Neuronal stem cell (in vitro differentiated cells): ENCODE results near the gene DCLRE1B.

Experiments
- DNase-seq: peaks from one replicate; pipeline ENCODE4 v3.0.0-alpha.2; 2013; ENCODE audit warnings: low spot score
- H2AFZ ChIP-seq: one replicate; pipeline ENCODE4 v1.6.1; 2013; ENCODE audit warnings: mild to moderate bottlenecking, low read length, inconsistent platforms
- H2AK5ac ChIP-seq: 2 replicates; pipeline ENCODE4 v1.6.1; 2013; ENCODE audit warnings: low read depth, mild to moderate bottlenecking, inconsistent platforms, low read length, moderate library complexity, mixed read lengths
- H2BK120ac ChIP-seq: 2 replicates; pipeline ENCODE4 v1.6.1; 2013; ENCODE audit warnings: low read depth, mild to moderate bottlenecking, inconsistent platforms, low read length, moderate library complexity, mixed read lengths
- H2BK12ac ChIP-seq: one replicate; pipeline ENCODE4 v1.6.1; 2013; ENCODE audit warnings: low read length, inconsistent platforms
- H2BK15ac ChIP-seq: 2 replicates; pipeline ENCODE4 v1.6.1; 2013; ENCODE audit warnings: mild to moderate bottlenecking, low read length, inconsistent platforms, mixed read lengths
- H2BK5ac ChIP-seq: one replicate; pipeline ENCODE4 v1.6.1; 2013; ENCODE audit warnings: inconsistent platforms, mild to moderate bottlenecking, low read length, moderate library complexity
- H3K14ac ChIP-seq: one replicate; pipeline ENCODE4 v1.6.1; 2013; ENCODE audit warnings: low read length, inconsistent platforms
- H3K18ac ChIP-seq: 2 replicates; pipeline ENCODE4 v1.6.1; 2013; ENCODE audit warnings: low read length, inconsistent platforms
- H3K23ac ChIP-seq: 2 replicates; pipeline ENCODE4 v1.6.1; 2013; ENCODE audit warnings: low read depth, mild to moderate bottlenecking, mixed read lengths, low read length, inconsistent platforms; ENCODE audit not compliant: poor library complexity
- H3K27ac ChIP-seq: replicated peaks from 3 replicates; pipeline ENCODE4 v1.5.1; 2013; ENCODE audit warnings: low read length, inconsistent platforms
- H3K27me3 ChIP-seq, 3 experiments: 2 replicates each; pipeline ENCODE4 v1.6.1; 2013; ENCODE audit warnings: low read length in 3 of 3, mild to moderate bottlenecking in 2 of 3, inconsistent platforms in 1 of 3, low read depth in 1 of 3, mixed read lengths in 1 of 3, moderate library complexity in 1 of 3; ENCODE audit not compliant: control insufficient read depth in 3 of 3, insufficient read depth in 3 of 3
- H3K36me3 ChIP-seq, 2 donors: replicated peaks in 1 of 2; 2 replicates each; pipeline ENCODE4 v1.6.1; 2013; ENCODE audit warnings: low read length in 2 of 2; ENCODE audit not compliant: control insufficient read depth in 2 of 2, insufficient read depth in 2 of 2
- H3K4ac ChIP-seq: 2 replicates; pipeline ENCODE4 v1.6.1; 2013; ENCODE audit warnings: inconsistent platforms, mild to moderate bottlenecking, low read length, moderate library complexity
- H3K4me1 ChIP-seq, 2 donors: 1 replicate in 1 of 2; 2 replicates in 1 of 2; pipeline ENCODE4 v1.6.1; 2013; ENCODE audit warnings: low read length in 2 of 2, low read depth in 1 of 2; ENCODE audit not compliant: control insufficient read depth in 2 of 2, insufficient read depth in 1 of 2
- H3K4me2 ChIP-seq: one replicate; pipeline ENCODE4 v1.6.1; 2013; ENCODE audit warnings: mild to moderate bottlenecking, low read length, inconsistent platforms; ENCODE audit not compliant: insufficient read depth, poor library complexity, severe bottlenecking
- H3K4me3 ChIP-seq, 2 donors: 2 replicates each; pipeline ENCODE4 v1.5.1; 2013; ENCODE audit warnings: low read length in 2 of 2, mild to moderate bottlenecking in 2 of 2, inconsistent platforms in 1 of 2, moderate library complexity in 1 of 2
- H3K79me1 ChIP-seq: one replicate; pipeline ENCODE4 v1.6.1; 2013; ENCODE audit warnings: low read depth, mild to moderate bottlenecking, inconsistent platforms, low read length, moderate library complexity
- H3K9ac ChIP-seq: one replicate; pipeline ENCODE4 v1.6.1; 2013; ENCODE audit warnings: mild to moderate bottlenecking, low read depth, low read length, inconsistent platforms; ENCODE audit not compliant: poor library complexity
- H3K9me3 ChIP-seq, 2 donors: replicated peaks in 1 of 2; 2 replicates each; pipeline versions ENCODE3 to v1.6.1; 2013; ENCODE audit warnings: low read length in 2 of 2, mild to moderate bottlenecking in 2 of 2, inconsistent platforms in 1 of 2, low read depth in 1 of 2, mixed read lengths in 1 of 2, moderate library complexity in 1 of 2; ENCODE audit not compliant: control insufficient read depth in 2 of 2, insufficient read depth in 1 of 2
- H4K8ac ChIP-seq: one replicate; pipeline ENCODE4 v1.6.1; 2013; ENCODE audit warnings: low read depth, mild to moderate bottlenecking, inconsistent platforms, low read length, moderate library complexity
- H4K91ac ChIP-seq: one replicate; pipeline ENCODE4 v1.6.1; 2013; ENCODE audit warnings: low read length, low read depth, mild to moderate bottlenecking, inconsistent platforms; ENCODE audit not compliant: poor library complexity
- WGBS, 2 donors: extraction: QIAGEN DNeasy Blood & Tissue Kit; methylation state at CpG; one replicate each; pipeline ENCODE4 v1.1.7; 2013; ENCODE audit warnings: missing lambda C conversion rate in 2 of 2, mixed read lengths in 1 of 2; ENCODE audit not compliant: insufficient read length in 2 of 2, insufficient replicate concordance in 1 of 2; ENCODE audit errors: extremely low coverage in 2 of 2; 5-methylcytosine and 5-hydroxymethylcytosine counted together

The DCLRE1B gene

DNA sequence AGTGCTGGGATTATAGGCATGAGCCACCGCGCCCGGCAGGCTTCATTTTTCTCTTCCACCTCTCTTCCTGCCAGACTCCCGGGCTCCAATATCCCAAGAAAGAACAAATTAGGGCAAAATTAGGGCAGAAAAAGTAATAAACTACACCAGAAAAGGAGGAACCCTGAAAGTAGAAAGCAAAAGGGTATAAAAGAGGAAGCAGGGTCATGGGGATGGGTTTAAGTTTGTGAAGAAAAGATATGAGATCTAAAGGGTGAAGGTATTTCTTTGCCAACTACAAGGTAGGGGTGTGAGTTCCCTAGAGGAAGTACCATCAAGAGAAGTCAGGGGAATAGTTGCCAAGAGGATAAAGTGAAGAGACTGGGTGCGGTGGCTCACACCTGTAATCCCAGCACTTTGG, 43.5 kb upstream of the DCLRE1B start:
- no peak overlapping the region for H2BK12ac ChIP-seq
- H2BK120ac ChIP-seq, result no peak overlapping the region
- no peak overlapping the region for H3K27ac ChIP-seq
- DNase-seq, result no peak
- no peak overlapping the region for H3K4ac ChIP-seq
- H3K23ac ChIP-seq, result no peak overlapping the region
- no peak overlapping the region for H4K91ac ChIP-seq
- H3K9me3 ChIP-seq, result no peaks in the 10 kb centered on the region
- no peaks in the 10 kb centered on the region for H3K27me3 ChIP-seq
- no peak overlapping the region for H3K14ac ChIP-seq
- no peak overlapping the region for H3K18ac ChIP-seq
- no peak overlapping the region for H3K4me3 ChIP-seq
- H4K8ac ChIP-seq, result no peak overlapping the region
- WGBS, 2 donors, result no CpG with 5 or more reads among the region's 5 CpGs
- H3K9ac ChIP-seq, result no peak overlapping the region
- no peak overlapping the region for H2BK15ac ChIP-seq
- H3K36me3 ChIP-seq, result no peaks in the 10 kb centered on the region
- H2BK5ac ChIP-seq, result no peak overlapping the region
- H3K4me1 ChIP-seq, result no peaks in the 10 kb centered on the region
- no peak overlapping the region for H2AK5ac ChIP-seq
- no peak overlapping the region for H3K4me2 ChIP-seq
- no peak overlapping the region for H2AFZ ChIP-seq
- no peaks in the 10 kb centered on the region for H3K79me1 ChIP-seq

DNA sequence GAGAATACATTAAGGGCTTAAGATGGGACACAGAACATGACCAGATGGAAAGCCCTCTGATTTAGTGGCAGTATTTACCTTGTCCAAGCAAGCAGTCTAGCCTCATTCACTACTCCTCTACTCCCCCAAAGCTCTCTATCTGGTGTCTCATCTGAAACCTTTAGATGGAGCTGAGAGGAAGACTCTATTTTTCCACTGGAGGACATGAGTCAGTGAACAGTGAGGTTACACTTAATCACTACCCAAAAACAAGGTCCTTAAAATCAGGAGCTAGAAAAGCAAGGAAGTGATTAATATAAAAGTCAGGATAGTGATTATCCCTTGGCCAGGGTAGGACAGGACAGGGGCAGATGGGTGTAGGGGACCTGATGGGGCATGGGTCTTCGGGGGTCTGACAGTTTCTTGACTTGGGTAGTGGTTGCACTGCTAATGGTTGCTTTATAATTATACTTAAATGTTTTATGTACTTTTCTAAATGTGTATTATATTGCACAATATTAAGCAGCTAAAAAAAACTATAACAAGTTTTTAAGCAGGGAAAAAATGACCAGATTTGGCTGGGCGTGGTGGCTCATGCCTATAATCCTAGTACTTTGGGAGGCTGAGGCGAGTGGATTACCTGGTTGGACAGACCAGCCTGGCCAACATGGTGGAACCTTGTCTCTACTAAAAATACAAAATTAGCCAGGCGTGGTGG, 36.6 kb upstream of the DCLRE1B start:
- H3K9ac ChIP-seq, result no peak overlapping the region
- no peak overlapping the region for H3K18ac ChIP-seq
- H3K4me1 ChIP-seq, result no peaks in the 10 kb centered on the region
- no peak for DNase-seq
- H3K14ac ChIP-seq, result no peak overlapping the region
- H2BK5ac ChIP-seq, result no peak overlapping the region
- no peak overlapping the region for H3K4me3 ChIP-seq
- no peak overlapping the region for H2AFZ ChIP-seq
- no CpG with 5 or more reads among the region's 4 CpGs for WGBS, 2 donors
- H2BK12ac ChIP-seq, result no peak overlapping the region
- H2BK120ac ChIP-seq, result no peak overlapping the region
- no peak overlapping the region for H3K23ac ChIP-seq
- no peak overlapping the region for H3K27ac ChIP-seq
- no peak overlapping the region for H2BK15ac ChIP-seq
- H3K79me1 ChIP-seq, result no peaks in the 10 kb centered on the region
- H3K4me2 ChIP-seq, result no peak overlapping the region
- peaks cover 0 to 20% (median 0%) of the 10 kb centered on the region in 3 experiments for H3K27me3 ChIP-seq
- no peak overlapping the region for H4K8ac ChIP-seq
- no peak overlapping the region for H3K4ac ChIP-seq
- H3K36me3 ChIP-seq, result no peaks in the 10 kb centered on the region
- H3K9me3 ChIP-seq, result no peaks in the 10 kb centered on the region
- no peak overlapping the region for H2AK5ac ChIP-seq
- H4K91ac ChIP-seq, result no peak overlapping the region

DNA sequence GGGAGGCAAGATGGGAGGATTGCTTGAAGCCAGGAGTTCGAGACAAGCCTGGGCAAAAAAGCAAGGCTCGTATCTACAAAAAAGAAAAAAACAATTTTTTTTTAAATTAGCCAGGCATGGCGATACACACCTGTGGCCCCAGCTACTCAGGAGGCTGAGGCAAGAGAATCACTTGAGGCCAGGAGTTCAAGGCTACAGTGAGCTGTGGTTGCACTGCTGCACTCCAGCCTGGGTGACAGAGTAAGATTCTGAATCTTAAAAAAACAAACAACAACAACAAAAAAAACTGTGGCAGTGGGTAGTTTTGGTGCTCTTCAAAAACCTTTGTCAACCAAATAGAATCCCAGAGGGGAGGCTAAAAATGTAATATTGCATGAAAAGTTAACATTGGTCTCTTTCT, 34.3 kb upstream of the DCLRE1B start:
- H3K14ac ChIP-seq, result no peak overlapping the region
- H2BK120ac ChIP-seq, result no peak overlapping the region
- H4K91ac ChIP-seq, result no peak overlapping the region
- no peak overlapping the region for H3K18ac ChIP-seq
- H3K9me3 ChIP-seq, result no peaks in the 10 kb centered on the region
- H3K4me1 ChIP-seq, result no peaks in the 10 kb centered on the region
- H2BK15ac ChIP-seq, result no peak overlapping the region
- DNase-seq, result no peak
- no peak overlapping the region for H2BK12ac ChIP-seq
- H3K27me3 ChIP-seq, result peaks cover 0 to 20% (median 0%) of the 10 kb centered on the region in 3 experiments
- no CpG with 5 or more reads among the region's 3 CpGs for WGBS, 2 donors
- H3K4me3 ChIP-seq, result no peak overlapping the region
- no peak overlapping the region for H2AFZ ChIP-seq
- H3K27ac ChIP-seq, result no peak overlapping the region
- no peak overlapping the region for H3K23ac ChIP-seq
- H4K8ac ChIP-seq, result no peak overlapping the region
- H3K36me3 ChIP-seq, result no peaks in the 10 kb centered on the region
- no peak overlapping the region for H2AK5ac ChIP-seq
- no peak overlapping the region for H3K4me2 ChIP-seq
- no peak overlapping the region for H3K4ac ChIP-seq
- H3K9ac ChIP-seq, result no peak overlapping the region
- no peaks in the 10 kb centered on the region for H3K79me1 ChIP-seq
- H2BK5ac ChIP-seq, result no peak overlapping the region

- no peak within 1 kb of the TSS for H2BK5ac ChIP-seq
- H3K9ac ChIP-seq, result no peak within 1 kb of the TSS
- no peak within 1 kb of the TSS for H3K4ac ChIP-seq
- no peak within 1 kb of the TSS for H3K18ac ChIP-seq
- no peaks in the 10 kb centered on the region for H3K79me1 ChIP-seq
- H4K91ac ChIP-seq, result no peak within 1 kb of the TSS
- H2BK12ac ChIP-seq, result no peak within 1 kb of the TSS
- H3K23ac ChIP-seq, result peak within 1 kb of the TSS; percentile 44
- no peak within 1 kb of the TSS for H4K8ac ChIP-seq
- no peak within 1 kb of the TSS for H3K4me3 ChIP-seq
- no peaks in the 10 kb centered on the region for H3K36me3 ChIP-seq
- H3K4me1 ChIP-seq, result no peaks in the 10 kb centered on the region
- no peak within 1 kb of the TSS for H2BK120ac ChIP-seq
- no peak within 1 kb of the TSS for H2AK5ac ChIP-seq
- no peaks in the 10 kb centered on the region for H3K9me3 ChIP-seq
- H3K27ac ChIP-seq, result no peak within 1 kb of the TSS
- H3K4me2 ChIP-seq, result no peak within 1 kb of the TSS
- H3K27me3 ChIP-seq, result peaks cover 0 to 20% (median 0%) of the 10 kb centered on the region in 3 experiments
- WGBS, 2 donors, result no CpG with 5 or more reads among the region's 4 CpGs
- no peak for DNase-seq
- no peak within 1 kb of the TSS for H2BK15ac ChIP-seq
- no peak within 1 kb of the TSS for H2AFZ ChIP-seq
- no peak within 1 kb of the TSS for H3K14ac ChIP-seq
These were observed 33.5 kb upstream of the DCLRE1B start, which contains the start of gene PTPN22 for GRCh38 chr1:113871597-113872113. TSS of gene PTPN22 (minus strand) at chr1:113871712.
